ENCODE results near the gene THAP12. TPM values are rescaled to one million over a fixed set of nuclear protein-coding genes. Genes with fewer than 3 reads are reported as not detected.

The THAP12 gene
- total RNA-seq, 5 donors from 2014 or later (not counting 1 experiment from before 2014, with no cell fraction given): 41.0 to 51.3 (median 49.0) TPM

GRCh38 chr11:76368490-76368889, 12.4 kb downstream of the THAP12 start:
- Histone ChIP-seq H3K36me3 (ENCODE audit: control insufficient read depth in 2 of 2, extremely low read depth in 1 of 2, insufficient read depth in 1 of 2, low read length in 1 of 2) (peaks cover 0 to 4% of the 10 kb centered on the region in 2 donors), H3K9me3 (no peaks in the 10 kb centered on the region), H3K4me1 (ENCODE audit: control insufficient read depth in 1 of 2, extremely low read depth in 1 of 2, insufficient read depth in 2 of 2, low read length in 2 of 2) (peaks cover 4 to 11% of the 10 kb centered on the region in 2 experiments), H3K27me3 (replicated peaks in 1 of 2; ENCODE audit: control insufficient read depth in 2 of 2, extremely low read depth in 1 of 2, insufficient read depth in 2 of 2, low read length in 1 of 2) (no peaks in the 10 kb centered on the region), H3K27ac (ENCODE audit: low read length) (no peak overlapping the region), H3K4me3 (ENCODE audit: control insufficient read depth in 1 of 2, extremely low read depth in 1 of 2, low read length in 1 of 2) (no peak overlapping the region)
- POLR2A ChIA-PET: no interaction called here
- Mint-ChIP-seq H3K9me3 (no peaks in the 10 kb centered on the region), H3K36me3 (peaks cover 16% of the 10 kb centered on the region), H3K27ac (no peak overlapping the region), H3K4me1 (peaks cover 61 to 65% (median 63%) of the 10 kb centered on the region in 3 donors), H3K27me3 (no peaks in the 10 kb centered on the region), H3K4me3 (no peak overlapping the region)
- no CpG with 5 or more reads among the region's 1 CpG for WGBS (ENCODE audit: insufficient coverage)
- ATAC-seq (replicated peaks in 1 of 4) (no peak), DNase-seq (no peak)
- CTCF ChIA-PET: no interaction called here

- ChIA-PET POLR2A (no interaction called here), CTCF (interaction anchor here in 1 of 2 donors (1.0 kb wide), 1 partner anchor 1116 kb away, joined by 4 read pairs; no protein-coding TSS in a partner anchor)
- H3K4me1 Mint-ChIP-seq: peaks cover 49 to 58% (median 53%) of the 10 kb centered on the region in 3 donors
- peaks cover 0 to 4% of the 10 kb centered on the region in 2 experiments for H3K4me1 ChIP-seq (ENCODE audit: control insufficient read depth in 1 of 2, extremely low read depth in 1 of 2, insufficient read depth in 2 of 2, low read length in 2 of 2)
- no peaks in the 10 kb centered on the region for H3K27me3 ChIP-seq (replicated peaks in 1 of 2; ENCODE audit: control insufficient read depth in 2 of 2, extremely low read depth in 1 of 2, insufficient read depth in 2 of 2, low read length in 1 of 2)
- DNase-seq: no peak
- H3K4me3 ChIP-seq (ENCODE audit: control insufficient read depth in 1 of 2, extremely low read depth in 1 of 2, low read length in 1 of 2): no peak overlapping the region
- no peaks in the 10 kb centered on the region for H3K9me3 Mint-ChIP-seq
- H3K36me3 ChIP-seq (ENCODE audit: control insufficient read depth in 2 of 2, extremely low read depth in 1 of 2, insufficient read depth in 1 of 2, low read length in 1 of 2): peaks cover 0 to 16% of the 10 kb centered on the region in 2 donors
- ATAC-seq (replicated peaks in 1 of 4): no peak
- WGBS (ENCODE audit: insufficient coverage): 96% methylated on average over 9 of the region's 16 CpGs
- H3K27ac Mint-ChIP-seq: no peak overlapping the region
- no peak overlapping the region for H3K4me3 Mint-ChIP-seq
- peaks cover 25% of the 10 kb centered on the region for H3K36me3 Mint-ChIP-seq
- H3K27ac ChIP-seq (ENCODE audit: low read length): no peak overlapping the region
- no peaks in the 10 kb centered on the region for H3K9me3 ChIP-seq
- H3K27me3 Mint-ChIP-seq: no peaks in the 10 kb centered on the region
Observed at GRCh38 chr11:76365038-76365679, 15.8 kb downstream of the THAP12 start.

- no CpG with 5 or more reads among the region's 7 CpGs for WGBS (ENCODE audit: insufficient coverage)
Observed at GRCh38 chr11:76362716-76363115, 18.2 kb downstream of the THAP12 start.

GRCh38 chr11:76361776-76362175, 19.2 kb downstream of the THAP12 start:
- DNase-seq: no peak
- no peaks in the 10 kb centered on the region for H3K4me1 ChIP-seq (ENCODE audit: control insufficient read depth in 1 of 2, extremely low read depth in 1 of 2, insufficient read depth in 2 of 2, low read length in 2 of 2)

More at GRCh38 chr11:76362716-76363115, 18.2 kb downstream of the THAP12 start:
- H3K27me3 ChIP-seq (replicated peaks in 1 of 2; ENCODE audit: control insufficient read depth in 2 of 2, extremely low read depth in 1 of 2, insufficient read depth in 2 of 2, low read length in 1 of 2): no peaks in the 10 kb centered on the region
- no peak overlapping the region for H3K27ac ChIP-seq (ENCODE audit: low read length)
- CTCF ChIA-PET: no interaction called here
- H3K4me1 ChIP-seq (ENCODE audit: control insufficient read depth in 1 of 2, extremely low read depth in 1 of 2, insufficient read depth in 2 of 2, low read length in 2 of 2): no peaks in the 10 kb centered on the region
- H3K9me3 Mint-ChIP-seq: no peaks in the 10 kb centered on the region
- peaks cover 0 to 29% of the 10 kb centered on the region in 2 donors for H3K36me3 ChIP-seq (ENCODE audit: control insufficient read depth in 2 of 2, extremely low read depth in 1 of 2, insufficient read depth in 1 of 2, low read length in 1 of 2)
- H3K4me1 Mint-ChIP-seq: peaks cover 26 to 43% (median 30%) of the 10 kb centered on the region in 3 donors
- H3K4me3 ChIP-seq (ENCODE audit: control insufficient read depth in 1 of 2, extremely low read depth in 1 of 2, low read length in 1 of 2): no peak overlapping the region
- peaks cover 41% of the 10 kb centered on the region for H3K36me3 Mint-ChIP-seq
- no peak for DNase-seq
- H3K9me3 ChIP-seq: no peaks in the 10 kb centered on the region
- no peak for ATAC-seq (replicated peaks in 1 of 4)
- POLR2A ChIA-PET: interaction anchor here in 1 of 2 donors (0.6 kb wide), 1 partner anchor 242 kb away, joined by 3 read pairs; no protein-coding TSS in a partner anchor
- H3K4me3 Mint-ChIP-seq: no peak overlapping the region
- no peak overlapping the region for H3K27ac Mint-ChIP-seq
- no peaks in the 10 kb centered on the region for H3K27me3 Mint-ChIP-seq

GRCh38 chr11:76361374-76361773, 19.6 kb downstream of the THAP12 start:
- peaks cover under 1 to 30% of the 10 kb centered on the region in 2 donors for H3K36me3 ChIP-seq (ENCODE audit: control insufficient read depth in 2 of 2, extremely low read depth in 1 of 2, insufficient read depth in 1 of 2, low read length in 1 of 2)
- H3K4me3 Mint-ChIP-seq: no peak overlapping the region
- peak overlapping the region in 1 of 2 donors; percentile 4 for H3K27ac Mint-ChIP-seq
- no peak overlapping the region for H3K27ac ChIP-seq (ENCODE audit: low read length)
- no peaks in the 10 kb centered on the region for H3K9me3 Mint-ChIP-seq
- H3K4me1 Mint-ChIP-seq: peaks cover 17 to 32% (median 22%) of the 10 kb centered on the region in 3 donors
- H3K9me3 ChIP-seq: no peaks in the 10 kb centered on the region
- no peaks in the 10 kb centered on the region for H3K27me3 Mint-ChIP-seq
- ChIA-PET POLR2A (no interaction called here), CTCF (no interaction called here)
- H3K27me3 ChIP-seq (replicated peaks in 1 of 2; ENCODE audit: control insufficient read depth in 2 of 2, extremely low read depth in 1 of 2, insufficient read depth in 2 of 2, low read length in 1 of 2): no peaks in the 10 kb centered on the region
- H3K4me1 ChIP-seq (ENCODE audit: control insufficient read depth in 1 of 2, extremely low read depth in 1 of 2, insufficient read depth in 2 of 2, low read length in 2 of 2): no peaks in the 10 kb centered on the region
- no peak for ATAC-seq (replicated peaks in 1 of 4)
- peaks cover 50% of the 10 kb centered on the region for H3K36me3 Mint-ChIP-seq
- H3K4me3 ChIP-seq (ENCODE audit: control insufficient read depth in 1 of 2, extremely low read depth in 1 of 2, low read length in 1 of 2): no peak overlapping the region
- DNase-seq: no peak

More at GRCh38 chr11:76361776-76362175, 19.2 kb downstream of the THAP12 start:
- CTCF ChIA-PET: no interaction called here
- Histone ChIP-seq H3K4me3 (ENCODE audit: control insufficient read depth in 1 of 2, extremely low read depth in 1 of 2, low read length in 1 of 2) (no peak overlapping the region), H3K9me3 (no peaks in the 10 kb centered on the region), H3K27me3 (replicated peaks in 1 of 2; ENCODE audit: control insufficient read depth in 2 of 2, extremely low read depth in 1 of 2, insufficient read depth in 2 of 2, low read length in 1 of 2) (no peaks in the 10 kb centered on the region), H3K27ac (ENCODE audit: low read length) (no peak overlapping the region), H3K36me3 (ENCODE audit: control insufficient read depth in 2 of 2, extremely low read depth in 1 of 2, insufficient read depth in 1 of 2, low read length in 1 of 2) (peaks cover 0 to 29% of the 10 kb centered on the region in 2 donors)
- Mint-ChIP-seq H3K27me3 (no peaks in the 10 kb centered on the region), H3K9me3 (no peaks in the 10 kb centered on the region), H3K4me1 (peaks cover 20 to 35% (median 23%) of the 10 kb centered on the region in 3 donors), H3K4me3 (no peak overlapping the region), H3K27ac (no peak overlapping the region), H3K36me3 (peaks cover 48% of the 10 kb centered on the region)
- no CpG with 5 or more reads among the region's 2 CpGs for WGBS (ENCODE audit: insufficient coverage)
- ATAC-seq (replicated peaks in 1 of 4): no peak
- POLR2A ChIA-PET: no interaction called here

- ChIA-PET CTCF (no interaction called here), POLR2A (no interaction called here)
- H3K4me3 ChIP-seq (ENCODE audit: control insufficient read depth in 1 of 2, extremely low read depth in 1 of 2, low read length in 1 of 2): no peak overlapping the region
- no peaks in the 10 kb centered on the region for H3K9me3 ChIP-seq
- H3K27ac Mint-ChIP-seq: no peak overlapping the region
- H3K4me3 Mint-ChIP-seq: no peak overlapping the region
- peaks cover 12 to 50% of the 10 kb centered on the region in 2 donors for H3K36me3 ChIP-seq (ENCODE audit: control insufficient read depth in 2 of 2, extremely low read depth in 1 of 2, insufficient read depth in 1 of 2, low read length in 1 of 2)
- no peak for ATAC-seq (replicated peaks in 1 of 4)
- peaks cover 0 to 10% (median 0%) of the 10 kb centered on the region in 3 donors for H3K4me1 Mint-ChIP-seq
- DNase-seq: no peak
- H3K9me3 Mint-ChIP-seq: peaks cover 7 to 15% (median 12%) of the 10 kb centered on the region in 3 donors
- H3K27me3 ChIP-seq (replicated peaks in 1 of 2; ENCODE audit: control insufficient read depth in 2 of 2, extremely low read depth in 1 of 2, insufficient read depth in 2 of 2, low read length in 1 of 2): no peaks in the 10 kb centered on the region
- peaks cover 80% of the 10 kb centered on the region for H3K36me3 Mint-ChIP-seq
- H3K27me3 Mint-ChIP-seq: no peaks in the 10 kb centered on the region
- no peak overlapping the region for H3K27ac ChIP-seq (ENCODE audit: low read length)
- no peaks in the 10 kb centered on the region for H3K4me1 ChIP-seq (ENCODE audit: control insufficient read depth in 1 of 2, extremely low read depth in 1 of 2, insufficient read depth in 2 of 2, low read length in 2 of 2)
- no CpG with 5 or more reads among the region's 1 CpG for WGBS (ENCODE audit: insufficient coverage)
Observed at GRCh38 chr11:76355172-76355571, 25.8 kb downstream of the THAP12 start.

All from T-cell (primary cell).